DND-41 (cell line): ENCODE results near the gene STAC2.

Experiments used
- EZH2 ChIP-seq: IDR thresholded peaks from 3 replicates; pipeline ENCODE4 v1.6.1; 2012; ENCODE audit warnings: borderline replicate concordance, low read depth, mild to moderate bottlenecking, moderate library complexity, low read length, inconsistent platforms; ENCODE audit not compliant: severe bottlenecking
- TF ChIP-seq, protein P1 (sequence below): IDR thresholded peaks from 2 replicates; pipeline ENCODE4 v1.5.1; 2012; ENCODE audit warnings: borderline replicate concordance, low read length, moderate library complexity, mild to moderate bottlenecking; ENCODE audit not compliant: poor library complexity, severe bottlenecking; ENCODE audit errors: extremely low read depth

- TF ChIP-seq EZH2, result no peak
- TF ChIP-seq, protein P1, sequence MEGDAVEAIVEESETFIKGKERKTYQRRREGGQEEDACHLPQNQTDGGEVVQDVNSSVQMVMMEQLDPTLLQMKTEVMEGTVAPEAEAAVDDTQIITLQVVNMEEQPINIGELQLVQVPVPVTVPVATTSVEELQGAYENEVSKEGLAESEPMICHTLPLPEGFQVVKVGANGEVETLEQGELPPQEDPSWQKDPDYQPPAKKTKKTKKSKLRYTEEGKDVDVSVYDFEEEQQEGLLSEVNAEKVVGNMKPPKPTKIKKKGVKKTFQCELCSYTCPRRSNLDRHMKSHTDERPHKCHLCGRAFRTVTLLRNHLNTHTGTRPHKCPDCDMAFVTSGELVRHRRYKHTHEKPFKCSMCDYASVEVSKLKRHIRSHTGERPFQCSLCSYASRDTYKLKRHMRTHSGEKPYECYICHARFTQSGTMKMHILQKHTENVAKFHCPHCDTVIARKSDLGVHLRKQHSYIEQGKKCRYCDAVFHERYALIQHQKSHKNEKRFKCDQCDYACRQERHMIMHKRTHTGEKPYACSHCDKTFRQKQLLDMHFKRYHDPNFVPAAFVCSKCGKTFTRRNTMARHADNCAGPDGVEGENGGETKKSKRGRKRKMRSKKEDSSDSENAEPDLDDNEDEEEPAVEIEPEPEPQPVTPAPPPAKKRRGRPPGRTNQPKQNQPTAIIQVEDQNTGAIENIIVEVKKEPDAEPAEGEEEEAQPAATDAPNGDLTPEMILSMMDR, result no peak
Measured at GRCh38 chr17:39222151-39222550, 3.6 kb downstream of the STAC2 start.
